Measurements from ENCODE around the gene DUSP3.

DNA sequence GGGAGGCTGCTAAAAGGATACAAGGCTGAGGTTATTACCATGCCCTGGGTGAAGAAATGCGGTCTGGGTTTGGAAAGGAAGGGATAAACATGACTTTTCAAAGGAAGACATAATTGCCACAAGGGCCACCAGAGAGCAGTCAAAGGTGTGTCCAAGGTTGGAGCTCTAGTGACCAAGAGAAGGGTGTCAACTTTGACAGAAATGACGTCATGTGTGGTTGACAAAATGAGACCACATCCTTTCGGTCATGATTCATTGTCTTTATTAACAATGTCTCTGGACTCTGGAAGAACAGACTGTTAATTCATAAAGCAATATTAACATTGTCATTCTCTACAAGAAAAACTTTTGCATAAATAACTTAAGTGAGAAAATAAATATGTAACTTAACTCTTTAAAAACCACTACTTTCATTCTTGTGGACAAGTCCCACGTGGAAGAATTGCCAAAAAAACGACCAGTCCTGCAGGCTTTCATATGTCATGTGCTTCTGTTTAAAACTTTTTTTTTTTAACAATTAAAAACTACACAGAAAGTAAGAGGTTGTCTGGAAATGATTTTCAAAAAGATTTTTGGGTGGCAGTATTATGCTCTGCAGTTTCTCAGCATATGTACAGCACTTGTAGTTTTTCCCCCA, 25.2 kb downstream of the DUSP3 start:
- TF ChIP-seq, protein P1, sequence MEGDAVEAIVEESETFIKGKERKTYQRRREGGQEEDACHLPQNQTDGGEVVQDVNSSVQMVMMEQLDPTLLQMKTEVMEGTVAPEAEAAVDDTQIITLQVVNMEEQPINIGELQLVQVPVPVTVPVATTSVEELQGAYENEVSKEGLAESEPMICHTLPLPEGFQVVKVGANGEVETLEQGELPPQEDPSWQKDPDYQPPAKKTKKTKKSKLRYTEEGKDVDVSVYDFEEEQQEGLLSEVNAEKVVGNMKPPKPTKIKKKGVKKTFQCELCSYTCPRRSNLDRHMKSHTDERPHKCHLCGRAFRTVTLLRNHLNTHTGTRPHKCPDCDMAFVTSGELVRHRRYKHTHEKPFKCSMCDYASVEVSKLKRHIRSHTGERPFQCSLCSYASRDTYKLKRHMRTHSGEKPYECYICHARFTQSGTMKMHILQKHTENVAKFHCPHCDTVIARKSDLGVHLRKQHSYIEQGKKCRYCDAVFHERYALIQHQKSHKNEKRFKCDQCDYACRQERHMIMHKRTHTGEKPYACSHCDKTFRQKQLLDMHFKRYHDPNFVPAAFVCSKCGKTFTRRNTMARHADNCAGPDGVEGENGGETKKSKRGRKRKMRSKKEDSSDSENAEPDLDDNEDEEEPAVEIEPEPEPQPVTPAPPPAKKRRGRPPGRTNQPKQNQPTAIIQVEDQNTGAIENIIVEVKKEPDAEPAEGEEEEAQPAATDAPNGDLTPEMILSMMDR (IDR thresholded peaks at IDR 0.05) = no peak
- no peak for TF ChIP-seq EZH2 (IDR thresholded peaks at IDR 0.05; ENCODE audit: borderline replicate concordance, insufficient read depth, low read depth, low read length, poor library complexity, severe bottlenecking)
